ENCODE results near the gene AHRR.
"Not testable (repeated sequence)": the region's sequence is repeated elsewhere in the genome, so short reads cannot be mapped to it uniquely, and the experiment has no call there.

AHRR gene

GRCh38 chr5:298737-299125 is 22.8 kb upstream of the AHRR start:
- Mint-ChIP-seq H3K4me3 (no peak overlapping the region), H3K9me3 (no peaks in the 10 kb centered on the region), H3K36me3 (ENCODE audit: low read depth) (peaks cover 2% of the 10 kb centered on the region), H3K27ac (no peak overlapping the region), H3K4me1 (ENCODE audit: low read depth) (peaks cover 21% of the 10 kb centered on the region), H3K27me3 (ENCODE audit: low read depth) (no peaks in the 10 kb centered on the region)

- H3K4me3 Mint-ChIP-seq; H3K36me3 Mint-ChIP-seq (ENCODE audit: low read depth); H3K27me3 Mint-ChIP-seq (ENCODE audit: low read depth); H3K27ac Mint-ChIP-seq; H3K9me3 Mint-ChIP-seq: not testable (repeated sequence)
- peaks cover 21% of the 10 kb centered on the region for H3K4me1 Mint-ChIP-seq (ENCODE audit: low read depth)
Observed at GRCh38 chr5:299921-300320, 21.6 kb upstream of the AHRR start.

GRCh38 chr5:300691-301435 is 20.7 kb upstream of the AHRR start:
- H3K36me3 Mint-ChIP-seq (ENCODE audit: low read depth); H3K27ac Mint-ChIP-seq; H3K27me3 Mint-ChIP-seq (ENCODE audit: low read depth); H3K9me3 Mint-ChIP-seq; H3K4me3 Mint-ChIP-seq: not testable (repeated sequence)
- H3K4me1 Mint-ChIP-seq (ENCODE audit: low read depth) = peaks cover 21% of the 10 kb centered on the region

GRCh38 chr5:302416-302815 is 19.1 kb upstream of the AHRR start:
- peaks cover 12% of the 10 kb centered on the region for H3K4me1 Mint-ChIP-seq (ENCODE audit: low read depth)
- not testable (repeated sequence) for H3K36me3 Mint-ChIP-seq (ENCODE audit: low read depth); H3K9me3 Mint-ChIP-seq; H3K27me3 Mint-ChIP-seq (ENCODE audit: low read depth); H3K27ac Mint-ChIP-seq; H3K4me3 Mint-ChIP-seq

- Mint-ChIP-seq H3K36me3 (ENCODE audit: low read depth) (peaks cover 2% of the 10 kb centered on the region), H3K27ac (no peak overlapping the region), H3K4me3 (no peak overlapping the region), H3K9me3 (no peaks in the 10 kb centered on the region), H3K27me3 (ENCODE audit: low read depth) (no peaks in the 10 kb centered on the region), H3K4me1 (ENCODE audit: low read depth) (peaks cover 10% of the 10 kb centered on the region)
Observed at GRCh38 chr5:302966-303365, 18.5 kb upstream of the AHRR start.

DNA sequence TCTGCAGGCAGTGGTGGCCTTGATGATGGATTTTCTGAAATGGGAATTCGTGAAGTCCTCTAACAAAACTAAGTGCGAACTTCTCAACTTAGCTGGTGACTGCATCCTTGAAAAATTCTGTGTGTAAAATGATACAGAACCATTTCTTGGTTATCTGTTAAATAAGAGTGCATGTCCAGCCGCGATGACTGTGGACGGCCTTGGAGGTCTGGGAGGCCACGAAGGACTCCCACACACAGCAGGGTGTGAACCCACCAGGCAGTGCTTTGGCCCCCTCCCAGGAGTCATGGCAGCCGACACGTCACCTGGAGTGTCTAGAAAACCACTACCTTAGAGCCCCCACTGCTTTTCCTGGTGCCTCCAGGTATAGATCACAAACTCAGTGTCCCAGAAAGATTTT is 17.8 kb upstream of the AHRR start:
- H3K27ac Mint-ChIP-seq; H3K27me3 Mint-ChIP-seq (ENCODE audit: low read depth); H3K9me3 Mint-ChIP-seq; H3K4me1 Mint-ChIP-seq (ENCODE audit: low read depth); H3K4me3 Mint-ChIP-seq; H3K36me3 Mint-ChIP-seq (ENCODE audit: low read depth): not testable (repeated sequence)

- Mint-ChIP-seq H3K9me3 (no peaks in the 10 kb centered on the region), H3K4me1 (ENCODE audit: low read depth) (peaks cover 7% of the 10 kb centered on the region), H3K36me3 (ENCODE audit: low read depth) (peaks cover 2% of the 10 kb centered on the region), H3K4me3 (no peak overlapping the region), H3K27ac (no peak overlapping the region), H3K27me3 (ENCODE audit: low read depth) (no peaks in the 10 kb centered on the region)
Observed at GRCh38 chr5:305050-305449, 16.5 kb upstream of the AHRR start.

DNA sequence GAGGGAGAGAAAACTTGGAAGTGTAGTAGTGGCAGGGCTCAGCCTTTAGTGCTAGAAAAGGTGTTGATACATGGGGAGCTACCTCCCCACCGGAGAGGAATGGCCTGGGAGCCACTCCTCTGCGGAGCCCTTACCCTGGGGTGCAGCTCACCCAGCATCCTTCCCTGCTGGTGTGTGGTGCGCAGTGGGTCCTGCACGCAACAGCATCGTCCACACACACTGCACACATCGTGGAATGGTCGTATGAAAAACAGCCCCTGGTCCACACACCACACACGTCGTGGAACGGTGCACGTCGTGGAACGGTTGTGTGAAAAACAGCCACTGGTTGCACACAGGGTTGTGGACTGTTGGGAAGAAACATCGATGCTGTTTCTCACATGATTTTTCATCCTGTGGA is 16.1 kb upstream of the AHRR start:
- Mint-ChIP-seq H3K36me3 (ENCODE audit: low read depth) (peaks cover 2% of the 10 kb centered on the region), H3K27ac (no peak overlapping the region), H3K9me3 (no peaks in the 10 kb centered on the region), H3K4me1 (ENCODE audit: low read depth) (peaks cover 7% of the 10 kb centered on the region), H3K27me3 (ENCODE audit: low read depth) (no peaks in the 10 kb centered on the region), H3K4me3 (no peak overlapping the region)

DNA sequence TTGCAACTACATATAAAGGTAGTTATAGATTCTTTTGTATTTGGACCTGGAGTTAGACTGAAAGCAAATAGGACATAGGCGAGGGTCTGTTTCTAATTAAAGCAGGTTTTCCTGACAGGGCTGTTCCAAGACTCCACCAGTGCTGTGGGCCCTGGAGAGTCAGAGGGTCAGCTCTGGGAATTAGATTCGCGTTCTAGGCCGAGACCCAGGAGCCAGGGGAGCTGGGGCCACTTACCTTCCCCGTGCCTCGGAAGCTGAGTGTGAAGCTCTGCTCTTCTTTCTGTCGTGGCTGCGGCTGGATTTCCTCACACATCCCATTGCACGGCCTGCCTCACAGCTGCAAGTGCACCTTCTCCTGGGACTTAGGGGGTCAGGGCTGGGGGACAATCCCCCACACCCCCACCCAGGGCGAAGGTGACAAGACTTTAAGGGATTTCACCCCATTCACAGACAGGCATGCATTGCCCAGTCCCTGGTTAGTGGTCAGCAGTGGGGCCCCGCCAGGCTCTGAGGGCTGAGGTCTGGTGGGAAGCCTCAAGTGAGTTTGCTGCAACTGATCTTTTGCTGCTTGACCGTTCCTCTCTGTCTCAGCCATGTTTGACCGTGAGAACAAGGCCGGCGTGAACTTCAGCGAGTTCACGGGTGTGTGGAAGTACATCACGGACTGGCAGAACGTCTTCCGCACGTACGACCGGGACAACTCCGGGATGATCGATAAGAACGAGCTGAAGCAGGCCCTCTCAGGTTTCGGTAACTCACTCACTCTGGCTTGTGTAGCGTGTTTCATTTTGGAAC is 15.3 kb upstream of the AHRR start:
- Mint-ChIP-seq H3K27ac (no peak overlapping the region), H3K36me3 (ENCODE audit: low read depth) (peaks cover 4% of the 10 kb centered on the region), H3K27me3 (ENCODE audit: low read depth) (no peaks in the 10 kb centered on the region), H3K9me3 (no peaks in the 10 kb centered on the region), H3K4me3 (no peak overlapping the region), H3K4me1 (ENCODE audit: low read depth) (peaks cover 7% of the 10 kb centered on the region)

GRCh38 chr5:307306-307705 is 14.2 kb upstream of the AHRR start:
- Mint-ChIP-seq H3K27me3 (ENCODE audit: low read depth) (no peaks in the 10 kb centered on the region), H3K36me3 (ENCODE audit: low read depth) (peaks cover 6% of the 10 kb centered on the region), H3K27ac (no peak overlapping the region), H3K9me3 (no peaks in the 10 kb centered on the region), H3K4me3 (no peak overlapping the region), H3K4me1 (ENCODE audit: low read depth) (peaks cover 2% of the 10 kb centered on the region)

DNA sequence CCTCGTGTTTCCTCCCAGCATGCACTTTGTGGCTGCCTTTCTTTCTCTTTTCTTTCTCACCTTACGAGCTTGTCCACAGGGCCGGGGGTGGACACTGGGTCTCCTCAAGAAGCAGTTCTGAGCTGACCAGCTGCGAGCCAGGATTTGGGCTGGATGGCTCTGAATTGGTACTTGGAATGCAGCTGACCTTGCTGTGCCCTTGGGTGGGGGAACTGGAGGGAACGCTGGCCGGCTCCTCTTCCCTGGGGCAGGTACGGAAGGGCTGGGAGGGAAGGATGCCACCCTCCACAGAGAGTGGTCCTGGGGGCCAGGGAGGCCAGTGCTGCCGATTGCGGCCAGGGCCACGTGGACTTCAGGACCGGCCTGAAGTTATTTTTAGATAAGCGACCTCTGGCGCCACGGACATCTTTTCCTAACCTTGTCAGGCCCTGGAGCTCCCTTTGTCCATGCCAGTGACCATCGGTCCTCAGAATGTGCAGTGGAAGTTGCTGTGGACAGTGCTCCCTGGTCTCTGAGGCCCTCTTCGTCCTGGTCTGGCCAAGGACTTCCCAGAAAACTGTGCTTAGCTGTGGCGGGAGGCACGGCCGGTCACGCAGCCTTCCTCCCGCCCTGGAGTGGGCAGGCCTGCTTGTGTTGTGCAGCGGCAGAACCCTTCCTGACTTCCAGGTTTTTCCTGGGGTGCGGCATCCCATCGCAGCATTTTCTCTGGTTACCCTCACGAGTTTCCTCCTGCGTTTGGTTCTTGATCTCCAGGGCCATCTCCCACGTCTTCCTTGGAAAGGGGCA is 13.5 kb upstream of the AHRR start:
- peaks cover 6% of the 10 kb centered on the region for H3K36me3 Mint-ChIP-seq (ENCODE audit: low read depth)
- H3K9me3 Mint-ChIP-seq = no peaks in the 10 kb centered on the region
- H3K27me3 Mint-ChIP-seq (ENCODE audit: low read depth) = no peaks in the 10 kb centered on the region
- H3K27ac Mint-ChIP-seq = no peak overlapping the region
- no peak overlapping the region for H3K4me3 Mint-ChIP-seq
- H3K4me1 Mint-ChIP-seq (ENCODE audit: low read depth) = peaks cover 2% of the 10 kb centered on the region

GRCh38 chr5:308672-309271 is 12.7 kb upstream of the AHRR start:
- Mint-ChIP-seq H3K27ac (no peak overlapping the region), H3K9me3 (no peaks in the 10 kb centered on the region), H3K4me3 (no peak overlapping the region), H3K4me1 (ENCODE audit: low read depth) (no peaks in the 10 kb centered on the region), H3K36me3 (ENCODE audit: low read depth) (peaks cover 5% of the 10 kb centered on the region), H3K27me3 (ENCODE audit: low read depth) (no peaks in the 10 kb centered on the region)

DNA sequence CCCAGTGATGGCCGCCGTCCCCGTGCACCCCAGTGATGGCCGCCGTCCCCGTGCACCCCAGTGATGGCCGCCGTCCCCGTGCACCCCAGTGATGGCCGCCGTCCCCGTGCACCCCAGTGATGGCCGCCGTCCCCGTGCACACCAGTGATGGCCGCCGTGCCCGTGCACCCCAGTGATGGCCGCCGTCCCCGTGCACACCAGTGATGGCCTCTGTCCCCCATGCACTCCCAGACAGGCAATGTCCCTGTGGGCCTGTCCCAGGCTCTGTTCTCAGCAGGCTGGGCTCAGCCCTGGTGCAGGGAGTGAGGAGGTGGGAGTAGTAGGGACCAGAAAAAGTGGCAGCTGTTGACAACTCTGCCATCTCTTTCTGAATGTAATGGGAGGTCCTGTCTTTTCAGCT is 11.7 kb upstream of the AHRR start:
- H3K9me3 Mint-ChIP-seq, H3K4me3 Mint-ChIP-seq: not testable (repeated sequence)

DNA sequence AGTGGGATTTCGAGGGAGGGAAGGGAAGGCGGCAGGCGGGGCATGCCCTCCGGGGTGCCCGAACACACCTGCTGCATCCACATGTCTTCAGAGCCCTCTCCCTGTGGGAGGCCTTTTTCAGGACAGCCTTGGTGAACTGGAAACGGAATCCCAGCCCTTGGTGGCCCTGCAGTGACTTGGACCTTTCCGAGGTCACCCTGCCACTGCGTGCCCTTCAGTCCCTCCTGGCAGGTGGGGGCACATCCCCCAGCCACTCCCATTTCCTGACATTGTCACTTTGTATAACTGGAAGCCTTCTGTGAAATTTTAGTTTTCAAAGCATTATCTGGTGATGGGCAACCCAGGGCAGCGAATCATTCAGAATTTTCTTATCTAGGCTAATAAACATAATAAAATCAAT is 11.0 kb upstream of the AHRR start:
- Mint-ChIP-seq H3K4me1 (ENCODE audit: low read depth) (no peaks in the 10 kb centered on the region), H3K36me3 (ENCODE audit: low read depth) (peaks cover 8% of the 10 kb centered on the region), H3K27me3 (ENCODE audit: low read depth) (no peaks in the 10 kb centered on the region), H3K4me3 (no peak overlapping the region), H3K9me3 (no peaks in the 10 kb centered on the region), H3K27ac (no peak overlapping the region)

More for the DNA sequence above, 11.7 kb upstream of the AHRR start:
- H3K36me3 Mint-ChIP-seq (ENCODE audit: low read depth); H3K4me1 Mint-ChIP-seq (ENCODE audit: low read depth); H3K27me3 Mint-ChIP-seq (ENCODE audit: low read depth); H3K27ac Mint-ChIP-seq: not testable (repeated sequence)

Measured in T-helper 1 cell treated with Interleukin-12 subunit alpha and Interleukin-12 subunit beta and Interleukin-4 antibody, amounts not matched to agents 30 μg/mL and 1 μg/mL, for 36 hours (primary cell).